ENCODE data around the gene S100B.
"Not testable (repeated sequence)": the region's sequence is repeated elsewhere in the genome, so short reads cannot be mapped to it uniquely, and the experiment has no call there.

The S100B gene

GRCh38 chr21:46604329-46604974 lies 430 bp downstream of the S100B start:
- FAIRE-seq (no peak), DNase-seq (ENCODE audit: insufficient read length, low spot score) (no peak)

GRCh38 chr21:46603228-46603627 lies 1.7 kb downstream of the S100B start:
- FAIRE-seq (no peak), DNase-seq (ENCODE audit: insufficient read length, low spot score) (no peak)

- no peak for FAIRE-seq
- no peak for DNase-seq (ENCODE audit: insufficient read length, low spot score)
Observed at GRCh38 chr21:46600978-46601377, 3.9 kb downstream of the S100B start.

- DNase-seq (ENCODE audit: insufficient read length, low spot score): no peak
- FAIRE-seq: no peak
Observed at GRCh38 chr21:46600305-46600704, 4.6 kb downstream of the S100B start.

DNA sequence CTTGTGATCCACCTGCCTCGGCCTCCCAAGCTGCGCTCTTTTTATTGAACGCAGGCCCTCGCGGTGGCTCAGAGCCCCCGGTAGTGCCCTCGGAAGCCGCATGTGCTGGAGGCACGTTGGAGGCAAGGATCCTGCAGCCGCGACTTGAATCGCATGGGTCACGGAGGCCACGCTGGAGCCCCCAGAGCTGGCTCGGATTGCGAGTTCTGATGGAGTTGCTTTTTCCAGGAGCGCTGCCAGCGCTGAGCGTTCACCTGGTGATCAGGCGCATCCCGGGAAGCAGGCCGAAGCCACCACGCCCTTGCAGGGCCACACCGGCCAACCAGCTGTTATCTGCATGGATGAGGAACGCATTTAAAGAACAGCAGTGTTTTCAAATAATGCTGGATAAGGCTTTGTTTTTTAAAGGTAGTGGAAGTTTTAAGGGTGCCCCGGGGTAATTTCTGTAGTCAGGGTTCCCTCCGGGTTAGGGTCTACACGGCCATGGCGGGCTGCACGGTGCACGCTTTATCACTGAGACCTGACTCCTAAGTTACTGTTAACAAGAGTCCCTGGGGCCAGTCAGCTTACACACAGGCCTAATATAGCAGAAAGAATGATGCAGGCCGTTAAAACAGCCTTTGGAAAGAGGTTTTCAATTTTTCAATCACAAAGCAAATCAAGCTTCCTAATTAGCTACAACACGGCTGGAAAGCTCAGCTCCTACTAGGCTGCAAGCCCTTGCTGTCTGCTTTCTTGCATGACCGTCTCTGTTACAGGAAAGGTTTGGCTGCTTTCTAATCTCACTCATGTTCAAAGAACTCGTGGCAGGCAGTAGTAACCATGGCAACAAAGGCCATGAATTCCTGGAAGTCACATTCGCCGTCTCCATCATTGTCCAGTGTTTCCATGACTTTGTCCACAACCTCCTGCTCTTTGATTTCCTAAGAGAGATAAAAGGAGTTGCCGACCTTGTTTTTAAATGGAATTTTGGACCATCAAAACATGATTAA lies 6.0 kb downstream of the S100B start:
- no peak for FAIRE-seq
- DNase-seq (ENCODE audit: insufficient read length, low spot score): no peak

- DNase-seq (ENCODE audit: insufficient read length, low spot score) (no peak), FAIRE-seq (no peak)
Observed at GRCh38 chr21:46597896-46598343, 7.0 kb downstream of the S100B start.

GRCh38 chr21:46597031-46597430 lies 7.9 kb downstream of the S100B start:
- DNase-seq (ENCODE audit: insufficient read length, low spot score): no peak
- FAIRE-seq: no peak

GRCh38 chr21:46596201-46596600 lies 8.7 kb downstream of the S100B start:
- FAIRE-seq: no peak
- DNase-seq (ENCODE audit: insufficient read length, low spot score): no peak

DNA sequence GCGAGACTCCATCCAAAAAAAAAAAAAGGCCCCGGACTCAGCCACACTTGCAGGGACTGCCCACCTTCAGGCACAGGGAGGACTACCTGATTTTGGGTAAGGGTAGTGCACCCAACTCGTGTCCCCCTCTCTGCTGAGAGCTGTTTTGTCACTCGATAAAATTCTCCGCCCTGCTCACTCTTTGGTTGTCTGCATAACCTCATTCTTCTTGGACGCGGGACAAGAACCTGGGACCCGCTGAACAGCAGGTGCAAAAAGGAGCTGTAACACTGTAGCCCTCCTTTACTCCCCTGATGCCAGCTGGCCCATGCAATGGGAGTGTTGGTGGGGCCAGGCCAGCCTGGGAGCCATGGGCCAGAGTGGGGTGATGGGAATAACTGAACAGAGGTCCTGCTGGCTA lies 10.6 kb downstream of the S100B start:
- DNase-seq (ENCODE audit: insufficient read length, low spot score) (no peak), FAIRE-seq (no peak)

GRCh38 chr21:46585191-46585953 lies 19.5 kb downstream of the S100B start:
- DNase-seq (ENCODE audit: insufficient read length, low spot score): no peak
- FAIRE-seq: no peak

DNA sequence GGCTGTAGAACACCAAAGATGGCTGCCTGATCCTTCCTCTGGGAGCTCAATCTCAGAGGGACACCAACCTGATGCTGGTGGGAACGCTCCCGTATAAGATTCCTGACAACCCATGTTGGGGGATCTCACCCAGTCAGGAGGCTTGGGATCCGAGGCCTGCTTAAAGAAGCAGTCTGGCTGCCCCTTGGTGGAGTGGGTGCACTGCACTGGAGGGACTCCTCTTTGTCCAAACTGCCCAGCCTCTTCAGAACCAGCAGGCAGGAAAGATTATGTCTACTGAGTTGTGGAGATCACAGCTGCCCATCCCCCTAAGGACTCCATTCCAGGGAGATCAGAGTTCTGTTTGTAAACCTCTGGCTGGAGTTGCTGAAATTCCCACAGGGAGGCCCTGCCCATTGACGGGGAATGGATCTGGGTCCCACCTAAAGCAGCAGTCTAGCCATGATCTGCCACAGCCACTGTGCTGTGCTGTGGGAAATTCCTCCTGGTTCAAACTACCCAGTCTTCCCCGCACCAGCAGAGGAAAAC lies 23.0 kb downstream of the S100B start:
- DNase-seq (ENCODE audit: insufficient read length, low spot score): no peak
- FAIRE-seq: no peak

GRCh38 chr21:46579394-46579793 lies 25.5 kb downstream of the S100B start:
- DNase-seq (ENCODE audit: insufficient read length, low spot score); FAIRE-seq: not testable (repeated sequence)

- not testable (repeated sequence) for DNase-seq (ENCODE audit: insufficient read length, low spot score); FAIRE-seq
Observed at GRCh38 chr21:46577786-46578185, 27.1 kb downstream of the S100B start.

- FAIRE-seq (no peak), DNase-seq (ENCODE audit: insufficient read length, low spot score) (no peak)
Observed at GRCh38 chr21:46572850-46573249, 32.0 kb downstream of the S100B start.

GRCh38 chr21:46570631-46571030 lies 34.3 kb downstream of the S100B start:
- no peak for DNase-seq (ENCODE audit: insufficient read length, low spot score)
- FAIRE-seq: no peak

- FAIRE-seq (no peak), DNase-seq (ENCODE audit: insufficient read length, low spot score) (no peak)
Observed at GRCh38 chr21:46570119-46570518, 34.8 kb downstream of the S100B start.

DNA sequence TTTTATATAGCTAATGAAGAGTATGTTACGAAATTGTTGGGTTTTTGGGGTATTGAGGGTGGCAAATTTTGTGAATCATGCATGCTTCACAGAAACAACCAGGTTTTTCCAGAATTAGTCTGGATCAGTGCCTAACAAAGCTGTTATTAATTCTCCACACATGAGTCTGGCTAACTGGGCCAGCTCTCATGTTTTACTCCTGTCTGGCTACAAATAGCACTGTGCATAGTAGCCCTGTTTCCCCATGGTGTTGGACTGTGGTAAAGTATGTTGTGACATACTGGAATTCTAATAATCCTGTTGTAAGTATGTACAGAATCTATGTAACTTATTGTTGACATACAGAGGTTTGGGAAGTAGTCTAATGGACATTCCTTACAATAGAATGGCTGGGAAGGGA lies 35.8 kb downstream of the S100B start:
- no peak for FAIRE-seq

DNA sequence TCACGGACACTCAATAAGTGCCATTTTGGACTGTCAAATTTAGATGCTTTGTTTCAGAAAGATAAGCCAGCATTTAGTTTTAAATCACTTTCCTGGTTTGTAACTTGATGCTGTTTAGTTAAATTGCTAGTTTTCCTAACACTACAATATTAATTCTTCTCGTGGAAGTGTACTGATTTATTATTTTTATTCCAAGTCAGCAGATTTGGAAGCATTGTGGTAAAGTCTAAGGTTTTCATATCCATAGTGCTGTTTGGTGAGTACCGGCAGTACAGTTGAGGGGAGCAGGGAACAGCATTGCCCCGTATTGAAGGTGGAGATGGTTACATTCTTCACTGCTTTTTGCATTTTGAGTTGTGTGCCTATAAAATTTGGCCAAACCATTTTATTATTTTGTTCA lies 36.3 kb downstream of the S100B start:
- no peak for DNase-seq (ENCODE audit: insufficient read length, low spot score)
- FAIRE-seq: no peak

More for the DNA sequence above, 35.8 kb downstream of the S100B start:
- DNase-seq (ENCODE audit: insufficient read length, low spot score): no peak

GRCh38 chr21:46567348-46567747 lies 37.5 kb downstream of the S100B start:
- FAIRE-seq (no peak), DNase-seq (ENCODE audit: insufficient read length, low spot score) (no peak)

- no peak for DNase-seq (ENCODE audit: insufficient read length, low spot score)
- FAIRE-seq: no peak
Observed at GRCh38 chr21:46564391-46564790, 40.5 kb downstream of the S100B start.
